HL-60/S4 treated with retinoic acid at 250 ng/mL for 4 days and 3 days (cell line): ENCODE measurements around the gene MFN1.

Experiments used
- in situ Hi-C: fragments of 300-500 bp; cut with MboI; formaldehyde crosslinking; loops from 2 replicates; pipeline ENCODE4 v1.7.0; 2022; ENCODE audit warnings: low sequenced_read_pairs

Gene MFN1

DNA sequence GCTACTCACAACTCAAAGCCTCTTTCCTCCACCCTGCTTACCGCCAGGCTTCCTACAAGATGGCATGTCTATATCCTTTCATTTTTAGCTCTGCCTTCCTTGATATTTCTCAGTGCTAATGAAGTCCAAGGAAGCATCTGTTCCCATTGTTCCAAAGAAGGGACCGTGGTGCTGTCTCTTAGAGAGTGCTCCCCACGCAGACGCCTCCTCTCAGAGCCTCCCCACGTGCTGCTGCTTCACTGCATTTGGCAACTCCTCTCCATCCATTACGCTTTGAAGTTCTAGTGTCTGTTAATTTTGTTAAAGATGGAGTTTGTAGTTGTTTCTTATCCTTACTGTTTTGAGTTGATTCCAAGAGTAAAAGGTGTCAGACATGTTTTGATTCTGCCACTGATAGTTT is 77.6 kb downstream of the MFN1 start:
- in situ Hi-C loops: no loop called here

DNA sequence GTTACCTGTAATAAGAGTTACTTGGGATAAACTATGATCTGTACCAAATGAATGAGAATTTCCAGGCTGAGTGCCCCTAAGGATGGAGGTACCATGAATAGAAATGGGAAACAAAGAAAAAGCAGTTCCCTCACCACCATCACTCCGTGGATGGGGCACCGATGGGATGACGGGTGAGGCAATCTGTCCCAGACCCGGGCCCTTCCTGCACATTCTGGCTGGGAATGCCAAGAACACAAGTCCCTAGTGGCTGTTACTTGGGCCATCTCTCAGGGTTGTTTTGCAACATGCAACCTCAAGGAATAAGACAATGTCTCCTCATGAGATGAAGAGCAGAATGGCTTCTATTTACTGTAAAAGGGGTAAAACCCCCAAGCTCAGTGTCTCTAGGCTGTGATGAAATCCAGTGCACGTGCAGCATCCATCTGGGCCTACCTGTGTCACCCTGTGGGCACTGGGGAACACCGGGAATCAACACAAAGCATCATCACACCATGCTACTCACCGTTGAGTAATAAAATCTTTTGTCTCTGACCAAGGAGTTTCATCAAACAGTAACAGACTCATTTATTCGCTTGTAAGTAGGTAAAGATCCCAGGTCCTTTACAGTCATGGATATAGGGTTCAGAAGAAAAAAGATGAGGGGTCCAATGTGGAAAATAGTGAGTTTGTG is 81.5 kb downstream of the MFN1 start:
- in situ Hi-C loops: no loop called here

DNA sequence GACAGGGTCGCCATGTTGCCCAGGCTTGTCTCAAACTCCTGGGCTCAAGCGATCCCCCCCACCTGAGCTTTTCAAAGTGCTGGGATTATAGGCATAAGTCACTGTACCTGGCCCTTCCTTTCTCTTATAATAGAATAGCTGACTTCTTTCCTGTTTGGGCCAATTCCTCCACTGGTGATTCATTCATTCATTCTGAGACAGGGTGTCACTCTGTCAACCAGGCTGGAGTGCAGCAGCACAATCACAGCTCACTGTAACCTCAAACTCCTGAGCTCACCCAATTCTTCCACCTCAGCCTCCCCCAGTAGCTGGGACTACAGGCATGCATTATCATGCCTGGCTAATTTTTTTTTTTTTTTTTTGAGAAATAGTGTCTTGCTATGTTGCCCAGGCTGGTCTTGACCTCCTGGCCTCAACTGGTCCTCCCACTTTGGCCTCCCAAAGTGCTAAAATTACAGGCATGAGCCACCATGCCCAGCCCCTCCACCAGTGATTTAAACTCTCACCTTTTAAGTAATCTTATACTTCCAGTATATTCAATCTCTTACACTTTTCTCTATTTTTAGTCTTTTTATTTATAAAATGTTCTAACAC is 82.9 kb downstream of the MFN1 start:
- in situ Hi-C loops: no loop called here

DNA sequence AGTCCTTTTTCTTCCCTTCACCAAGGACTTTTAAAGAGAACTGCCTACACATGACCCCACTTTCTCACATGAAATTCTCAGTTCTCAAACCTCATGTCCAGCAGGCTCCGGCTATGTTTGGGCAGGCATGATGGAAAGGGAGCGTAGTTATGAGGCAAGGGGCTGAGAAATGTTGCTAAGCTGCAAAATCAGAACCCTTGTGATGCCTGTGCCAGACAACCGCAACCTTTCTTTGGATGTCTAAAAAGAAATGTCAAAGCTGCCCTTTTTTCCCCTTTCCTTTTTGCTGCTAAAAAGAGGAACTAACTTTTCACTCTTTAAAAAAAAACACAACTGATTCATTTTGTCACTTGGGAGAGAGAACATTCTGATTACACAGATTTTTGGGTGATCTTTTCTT is 84.5 kb downstream of the MFN1 start:
- in situ Hi-C loops: no loop called here

DNA sequence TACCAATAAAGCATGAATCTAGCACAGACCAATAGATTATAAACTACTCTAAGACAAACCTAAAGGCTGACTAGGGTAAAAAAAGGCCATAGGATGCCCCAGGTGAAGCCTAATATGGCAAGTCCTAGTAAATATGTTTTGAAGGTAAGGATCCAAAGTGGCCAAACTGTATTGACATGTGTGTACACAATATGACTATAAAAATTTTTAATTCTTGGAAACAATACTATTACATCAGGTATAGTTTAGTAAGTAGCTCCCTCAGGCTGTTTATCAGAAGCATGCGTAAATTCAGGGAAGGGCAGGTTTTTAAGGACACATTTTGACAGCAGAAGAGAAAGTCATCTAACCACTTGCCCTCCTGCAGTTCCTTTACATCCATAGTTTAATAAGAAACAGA is 84.9 kb downstream of the MFN1 start:
- in situ Hi-C loops: no loop called here

DNA sequence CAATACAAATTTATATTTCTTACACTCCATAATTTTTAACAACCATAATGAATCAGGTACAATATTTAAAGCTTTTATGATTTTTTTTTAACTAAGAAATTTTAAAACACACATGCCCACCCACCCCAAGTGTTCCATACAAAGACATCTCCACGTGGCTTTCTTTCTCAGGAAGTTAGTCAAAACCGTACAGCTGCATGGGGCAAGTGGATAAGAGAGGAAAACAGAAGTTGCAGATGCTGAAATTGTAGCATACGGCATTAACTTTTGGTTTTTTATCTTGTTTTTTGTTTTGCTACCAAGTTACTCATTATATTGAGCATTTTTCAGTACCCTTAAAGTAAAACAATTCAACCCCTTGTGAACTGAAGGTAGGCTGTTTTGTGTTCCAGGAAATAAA is 89.0 kb downstream of the MFN1 start:
- in situ Hi-C loops: no loop called here

DNA sequence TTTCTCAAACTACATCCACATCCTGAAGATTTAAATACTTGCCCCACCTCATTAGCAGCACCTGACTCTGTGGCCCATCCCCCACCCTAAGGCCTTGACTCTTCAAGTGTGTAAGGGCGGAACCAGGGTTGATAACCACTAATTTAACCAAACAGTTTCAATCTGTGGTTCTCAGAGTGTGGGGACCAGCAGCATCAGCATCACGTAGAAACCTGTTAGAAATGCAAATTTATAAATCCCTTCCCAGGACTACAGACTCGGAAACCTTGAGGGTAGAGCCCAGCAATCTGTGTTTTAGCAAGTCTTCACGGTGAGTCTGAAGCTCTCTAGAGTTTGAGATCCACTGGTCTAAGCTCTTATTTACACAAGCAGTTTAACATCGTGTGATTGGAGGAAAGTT is 91.3 kb downstream of the MFN1 start:
- in situ Hi-C loops: no loop called here
